Kidney epithelial cell (primary cell): ENCODE measurements around the gene SLC10A6. TPM values are rescaled to one million over a fixed set of nuclear protein-coding genes. Genes with fewer than 3 reads are reported as not detected.

Source experiments
- DNase-seq: peaks from one replicate; pipeline ENCODE4 v3.0.0-alpha.2; 2010; ENCODE audit warnings: low read depth
- H3K27me3 ChIP-seq: 2 replicates; pipeline ENCODE4 v1.6.0; 2011; ENCODE audit warnings: low read length; ENCODE audit not compliant: control insufficient read depth, insufficient read depth
- H3K36me3 ChIP-seq: 2 replicates; pipeline ENCODE4 v1.5.1; 2011; ENCODE audit warnings: low read length; ENCODE audit not compliant: control insufficient read depth, insufficient read depth
- H3K4me3 ChIP-seq: 2 replicates; pipeline ENCODE4 v1.5.1; 2011; ENCODE audit warnings: low read depth, mild to moderate bottlenecking, control low read depth, low read length
- total RNA-seq: library from RNA; depleted of rRNA; stranded (reverse); fragments of >200 nt; gene quantifications from 2 replicates; pipeline ENCODE4 v1.2.3, GENCODE V29; 2015
- TF ChIP-seq, protein P1 (sequence below): IDR thresholded peaks from 2 replicates; pipeline ENCODE4 v1.5.1; 2011; ENCODE audit warnings: mild to moderate bottlenecking, moderate library complexity, low read length, control low read depth, inconsistent platforms; ENCODE audit not compliant: insufficient read depth, poor library complexity, severe bottlenecking

Gene SLC10A6
- total RNA-seq, 1 donor from 2014 or later = not detected

DNA sequence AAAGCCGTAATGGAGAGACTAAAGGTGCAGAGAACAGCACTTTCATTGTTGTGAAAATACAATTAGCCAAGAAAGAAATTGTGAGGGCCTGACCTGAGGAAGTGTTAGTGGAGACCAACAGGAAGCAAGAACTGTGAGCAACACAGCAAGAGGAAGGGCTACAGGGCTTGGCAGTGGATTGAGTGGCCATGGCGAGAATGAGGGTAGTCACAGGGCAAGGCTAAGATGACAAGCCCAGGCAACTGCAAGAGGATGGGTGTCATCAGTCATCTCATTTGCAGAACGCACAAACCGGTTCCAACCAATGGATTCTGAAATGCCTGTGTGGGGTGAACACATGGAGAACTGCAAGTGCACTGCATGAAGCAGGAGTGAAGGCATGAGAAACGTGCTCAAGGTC, 3.6 kb downstream of the SLC10A6 start:
- no peak overlapping the region for H3K4me3 ChIP-seq
- TF ChIP-seq, protein P1, sequence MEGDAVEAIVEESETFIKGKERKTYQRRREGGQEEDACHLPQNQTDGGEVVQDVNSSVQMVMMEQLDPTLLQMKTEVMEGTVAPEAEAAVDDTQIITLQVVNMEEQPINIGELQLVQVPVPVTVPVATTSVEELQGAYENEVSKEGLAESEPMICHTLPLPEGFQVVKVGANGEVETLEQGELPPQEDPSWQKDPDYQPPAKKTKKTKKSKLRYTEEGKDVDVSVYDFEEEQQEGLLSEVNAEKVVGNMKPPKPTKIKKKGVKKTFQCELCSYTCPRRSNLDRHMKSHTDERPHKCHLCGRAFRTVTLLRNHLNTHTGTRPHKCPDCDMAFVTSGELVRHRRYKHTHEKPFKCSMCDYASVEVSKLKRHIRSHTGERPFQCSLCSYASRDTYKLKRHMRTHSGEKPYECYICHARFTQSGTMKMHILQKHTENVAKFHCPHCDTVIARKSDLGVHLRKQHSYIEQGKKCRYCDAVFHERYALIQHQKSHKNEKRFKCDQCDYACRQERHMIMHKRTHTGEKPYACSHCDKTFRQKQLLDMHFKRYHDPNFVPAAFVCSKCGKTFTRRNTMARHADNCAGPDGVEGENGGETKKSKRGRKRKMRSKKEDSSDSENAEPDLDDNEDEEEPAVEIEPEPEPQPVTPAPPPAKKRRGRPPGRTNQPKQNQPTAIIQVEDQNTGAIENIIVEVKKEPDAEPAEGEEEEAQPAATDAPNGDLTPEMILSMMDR = no peak
- H3K36me3 ChIP-seq = no peaks in the 10 kb centered on the region
- no peaks in the 10 kb centered on the region for H3K27me3 ChIP-seq
- no peak for DNase-seq

DNA sequence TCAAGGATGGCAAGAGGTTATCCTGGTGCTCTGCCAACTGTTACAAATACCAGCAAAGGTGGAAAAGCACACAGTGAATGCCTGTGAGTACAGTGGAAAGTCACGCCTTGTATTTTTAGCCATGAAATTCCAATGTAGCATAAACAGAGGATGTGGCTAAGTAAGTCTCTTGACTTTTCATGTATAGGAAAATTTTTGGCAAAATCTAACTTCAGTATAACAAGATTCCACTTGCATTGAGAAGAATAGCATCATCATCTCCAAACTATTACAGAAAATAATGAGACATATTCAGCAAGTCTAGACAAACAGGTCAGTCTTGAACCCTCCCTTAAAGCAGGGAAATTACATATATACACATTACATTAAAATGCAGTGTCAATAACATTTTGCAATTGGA, 7.9 kb downstream of the SLC10A6 start:
- no peak for DNase-seq
- Histone ChIP-seq H3K4me3 (no peak overlapping the region), H3K36me3 (no peaks in the 10 kb centered on the region), H3K27me3 (no peaks in the 10 kb centered on the region)
- TF ChIP-seq, protein P1 = no peak

DNA sequence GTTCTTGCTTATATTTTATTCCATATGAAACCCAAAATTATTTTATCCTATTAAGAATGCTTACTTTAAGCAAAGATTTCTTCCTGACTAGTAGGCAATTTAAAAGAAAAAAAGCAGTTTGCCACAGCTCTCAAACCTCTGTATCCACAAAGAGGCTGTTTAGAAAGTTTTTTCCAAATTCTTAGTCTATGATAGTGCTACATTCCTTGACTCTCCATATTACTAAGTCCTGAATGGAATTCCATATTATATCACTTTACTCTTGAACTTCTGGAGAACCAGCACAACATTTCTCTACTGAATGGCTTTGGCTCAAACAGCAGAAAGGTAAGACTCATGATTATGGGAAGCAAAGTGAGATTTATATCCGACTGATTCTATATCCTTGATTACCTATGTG, 8.3 kb downstream of the SLC10A6 start:
- Histone ChIP-seq H3K4me3 (no peak overlapping the region), H3K36me3 (no peaks in the 10 kb centered on the region), H3K27me3 (no peaks in the 10 kb centered on the region)
- no peak for DNase-seq
- TF ChIP-seq, protein P1 = no peak

DNA sequence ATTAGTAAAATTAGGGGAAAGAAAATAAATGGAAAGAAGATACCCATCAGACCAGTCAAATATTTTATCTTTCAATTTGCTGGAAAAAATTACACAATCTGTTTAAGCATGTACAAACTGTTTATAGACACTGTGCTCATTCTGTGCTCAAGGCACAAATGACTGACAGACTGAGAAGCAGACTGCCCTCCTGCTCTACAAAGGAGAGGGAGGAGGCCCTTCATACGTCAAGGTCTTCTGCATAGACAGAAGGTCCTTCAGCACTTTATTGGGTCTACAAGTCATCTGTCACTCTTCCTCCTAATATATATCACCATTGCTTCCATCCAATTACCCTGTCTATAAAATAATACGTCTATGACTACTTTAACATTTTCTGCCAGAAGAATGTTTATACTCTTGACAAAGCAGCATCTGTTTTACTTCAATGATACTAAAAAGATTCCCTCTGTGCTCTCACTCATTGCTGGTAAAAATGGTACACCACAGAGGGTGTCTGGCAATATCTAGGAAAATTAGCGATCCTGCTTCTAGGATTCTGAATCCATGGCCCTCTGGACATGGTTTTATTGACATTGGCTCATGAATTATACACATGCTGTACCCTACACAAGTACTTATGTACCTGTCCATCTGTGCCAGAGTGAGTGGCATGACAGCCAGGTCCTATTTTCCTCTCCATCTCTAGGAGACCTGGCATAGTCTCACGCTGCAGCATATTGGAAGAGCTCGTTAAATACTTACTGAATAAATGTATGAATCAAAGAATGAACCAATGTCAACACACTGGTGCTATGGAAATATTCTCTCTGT, 11.3 kb downstream of the SLC10A6 start:
- DNase-seq = no peak
- Histone ChIP-seq H3K27me3 (no peaks in the 10 kb centered on the region), H3K4me3 (no peak overlapping the region), H3K36me3 (no peaks in the 10 kb centered on the region)
- TF ChIP-seq, protein P1 = no peak

DNA sequence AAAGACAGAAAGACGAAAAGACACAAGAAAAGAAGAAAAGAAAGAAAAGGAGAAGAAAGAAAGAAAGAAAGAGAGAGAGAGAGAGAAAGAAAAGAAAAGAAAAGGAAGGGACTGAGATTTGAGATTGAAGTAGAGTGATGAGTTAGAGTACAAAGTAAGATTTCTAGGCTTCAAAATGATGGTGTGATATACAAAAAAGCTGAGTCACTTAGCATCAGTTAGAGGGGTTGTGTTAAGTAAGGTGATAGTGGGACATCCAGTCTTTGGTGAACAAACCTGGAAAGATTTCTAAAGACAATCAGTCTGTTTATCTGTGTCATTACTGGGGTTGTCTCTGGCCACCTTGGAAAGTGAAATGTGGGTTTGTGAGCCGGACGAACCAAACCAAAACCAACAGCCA, 13.5 kb downstream of the SLC10A6 start:
- no peak overlapping the region for H3K4me3 ChIP-seq
- no peaks in the 10 kb centered on the region for H3K36me3 ChIP-seq
- no peak for DNase-seq
- no peaks in the 10 kb centered on the region for H3K27me3 ChIP-seq
- TF ChIP-seq, protein P1 = no peak

DNA sequence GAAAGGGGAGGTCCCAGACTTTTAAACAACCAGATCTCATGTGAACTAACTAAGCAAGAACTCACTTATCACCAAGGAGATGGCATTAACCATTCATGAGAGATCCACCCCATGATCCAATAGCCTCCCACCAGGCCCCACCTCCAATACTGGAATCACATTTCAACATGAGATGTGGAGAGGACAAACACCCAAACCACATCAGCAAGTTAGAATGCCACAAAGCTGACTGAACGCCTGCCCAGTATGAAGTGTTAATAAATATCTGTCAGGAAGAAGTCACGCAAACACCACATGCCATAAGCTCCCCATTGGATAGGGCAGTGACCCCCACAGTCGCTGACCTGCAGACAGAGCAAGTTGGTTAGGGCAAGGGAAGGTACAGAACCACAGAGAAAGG, 14.3 kb downstream of the SLC10A6 start:
- no peak for DNase-seq
- H3K36me3 ChIP-seq = no peaks in the 10 kb centered on the region
- H3K27me3 ChIP-seq = no peaks in the 10 kb centered on the region
- TF ChIP-seq, protein P1 = no peak
- no peak overlapping the region for H3K4me3 ChIP-seq
